ENCODE data around the gene SNAPIN.

The SNAPIN gene, protein sequence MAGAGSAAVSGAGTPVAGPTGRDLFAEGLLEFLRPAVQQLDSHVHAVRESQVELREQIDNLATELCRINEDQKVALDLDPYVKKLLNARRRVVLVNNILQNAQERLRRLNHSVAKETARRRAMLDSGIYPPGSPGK

DNA sequence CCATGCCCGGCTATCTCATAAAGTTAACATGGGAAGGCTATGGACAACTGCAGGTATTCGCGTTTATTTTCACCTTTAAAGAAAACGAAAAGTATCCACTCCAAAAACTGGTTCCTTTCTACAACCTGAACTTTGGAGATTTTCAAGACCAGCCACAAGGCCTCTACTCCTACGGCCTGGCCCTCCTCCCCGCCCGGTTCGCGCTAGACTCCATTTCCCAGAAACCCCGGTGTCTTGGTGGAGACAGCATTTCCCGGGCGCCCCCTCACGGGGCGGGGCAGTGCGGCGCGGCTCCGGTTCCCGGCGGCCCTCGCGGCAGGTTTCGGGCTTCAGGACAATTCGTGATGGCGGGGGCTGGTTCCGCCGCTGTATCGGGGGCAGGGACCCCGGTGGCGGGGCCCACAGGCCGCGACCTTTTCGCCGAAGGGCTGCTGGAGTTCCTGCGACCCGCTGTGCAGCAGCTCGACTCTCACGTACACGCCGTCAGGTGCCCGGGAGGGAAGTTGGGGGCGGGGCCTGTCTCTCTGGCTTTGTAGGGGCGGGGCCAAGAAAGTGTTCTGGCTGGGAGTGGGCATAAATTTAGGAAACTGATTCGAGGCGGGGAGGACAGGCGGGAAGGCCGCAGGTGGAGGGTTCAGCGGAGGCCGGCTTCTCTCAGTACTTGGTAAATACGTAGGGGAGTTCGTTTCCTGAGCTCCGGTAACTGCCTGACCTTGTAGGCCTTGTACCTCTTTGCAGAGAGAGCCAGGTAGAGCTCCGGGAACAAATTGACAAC lies at the start of gene SNAPIN:
Gene SNAPIN (plus strand): TSS at position 304 of the 775 bp plus-strand sequence. CDS start 41 bp downstream, at position 345.
- DNase-seq (ENCODE audit: low read depth, low spot score), result peak; percentile 95

DNA sequence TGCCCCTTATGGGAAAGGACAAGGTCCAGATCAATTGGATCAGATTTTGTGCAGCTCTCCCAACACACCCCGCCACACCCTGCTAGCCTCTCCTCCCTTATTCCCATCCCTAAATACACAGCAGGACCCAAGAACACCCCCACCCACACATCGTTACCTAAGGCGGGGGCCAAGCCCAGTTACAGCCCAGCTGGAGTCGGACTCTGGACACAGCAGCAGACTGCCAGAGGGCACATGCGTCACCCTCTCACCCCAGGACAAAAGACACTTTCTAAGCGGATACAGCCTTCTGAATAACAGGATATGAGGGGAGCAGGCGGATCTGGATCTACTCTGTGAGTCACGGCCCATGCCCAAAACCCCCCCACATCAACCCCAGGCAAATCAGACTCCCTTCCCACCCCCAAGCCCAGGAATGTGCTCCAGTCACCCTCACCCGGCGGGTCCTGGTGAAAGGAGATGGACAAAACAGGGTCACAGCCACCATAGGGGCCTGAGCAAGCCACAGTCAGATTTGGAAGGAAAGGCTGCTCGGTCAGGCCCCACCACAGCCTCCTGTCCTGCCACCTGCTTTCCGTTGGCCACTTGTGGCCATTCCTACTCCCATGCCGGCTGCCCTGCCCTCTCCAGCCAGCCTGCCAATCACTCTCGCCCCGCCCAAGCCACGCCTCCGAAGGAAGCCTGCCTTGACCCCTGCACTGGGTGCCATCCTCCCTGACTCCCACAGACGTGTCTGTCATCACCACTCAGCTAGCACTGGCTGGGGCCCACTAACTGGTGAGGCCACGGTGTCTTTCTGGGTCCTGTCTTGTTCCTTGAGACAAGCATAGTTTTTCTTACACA lies 49.5 kb upstream of the SNAPIN start:
- DNase-seq (ENCODE audit: low read depth, low spot score), result peak; percentile 93

DNA sequence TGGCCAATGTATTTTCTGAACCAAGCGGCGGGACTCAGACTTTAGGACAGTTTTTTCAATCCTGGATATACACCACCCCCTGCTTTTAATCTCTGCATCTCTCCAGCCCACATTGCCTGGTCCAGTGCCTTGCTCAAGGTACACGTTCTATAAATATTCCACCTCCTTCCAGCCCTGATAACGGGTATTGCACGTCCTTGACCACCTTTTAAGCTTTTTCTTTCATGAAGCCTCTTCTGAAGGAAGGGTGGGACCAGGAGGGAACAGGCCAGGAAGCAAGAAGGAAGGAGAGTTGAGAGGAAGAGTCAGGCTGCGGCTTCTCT lies 49.0 kb upstream of the SNAPIN start:
- no peak for DNase-seq (ENCODE audit: low read depth, low spot score)

DNA sequence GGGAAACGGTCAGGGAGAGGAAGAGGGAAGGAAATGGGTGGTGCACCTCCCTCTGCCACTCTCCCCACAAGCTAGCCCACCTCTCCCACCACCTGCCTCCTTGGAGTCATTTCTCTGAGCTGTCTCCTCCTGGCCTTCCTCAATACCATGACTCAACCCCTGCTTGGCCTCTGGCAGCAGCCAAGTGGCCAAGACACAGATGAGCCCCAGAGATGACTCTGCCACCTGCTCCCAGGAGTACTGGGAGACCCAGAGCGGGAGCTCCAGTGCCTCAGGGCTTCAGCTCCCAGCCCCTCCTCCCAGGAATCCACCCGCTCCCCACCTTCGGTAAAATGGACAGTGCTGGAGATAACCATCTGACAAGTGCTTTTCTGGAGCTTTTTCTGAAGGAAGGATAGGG lies 48.2 kb upstream of the SNAPIN start:
- DNase-seq (ENCODE audit: low read depth, low spot score), result peak; percentile 25

DNA sequence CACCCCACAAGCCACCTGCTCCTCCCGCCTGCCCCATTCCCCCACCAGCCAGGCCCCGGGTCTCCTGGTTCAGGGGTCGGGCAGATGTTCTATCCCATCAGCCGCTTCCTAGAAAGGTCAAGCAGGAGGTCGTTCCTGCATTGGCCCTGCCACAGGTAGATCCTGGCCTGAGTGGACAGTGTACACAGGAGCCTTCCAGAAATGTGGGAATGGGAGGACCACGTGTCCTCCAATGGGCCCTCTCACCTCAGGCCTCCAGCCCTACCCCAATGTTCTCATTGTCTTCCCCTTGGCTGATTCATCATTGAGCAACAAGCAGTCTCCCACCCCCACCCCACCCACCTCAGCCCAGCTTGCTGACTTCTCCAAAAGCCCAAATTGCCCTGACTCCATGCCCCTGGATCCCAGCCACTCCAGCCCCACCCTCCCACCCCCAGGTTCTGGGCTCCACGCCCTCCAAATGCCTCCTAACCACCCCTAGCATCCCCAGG lies 47.6 kb upstream of the SNAPIN start:
- peak; percentile 28 for DNase-seq (ENCODE audit: low read depth, low spot score)

DNA sequence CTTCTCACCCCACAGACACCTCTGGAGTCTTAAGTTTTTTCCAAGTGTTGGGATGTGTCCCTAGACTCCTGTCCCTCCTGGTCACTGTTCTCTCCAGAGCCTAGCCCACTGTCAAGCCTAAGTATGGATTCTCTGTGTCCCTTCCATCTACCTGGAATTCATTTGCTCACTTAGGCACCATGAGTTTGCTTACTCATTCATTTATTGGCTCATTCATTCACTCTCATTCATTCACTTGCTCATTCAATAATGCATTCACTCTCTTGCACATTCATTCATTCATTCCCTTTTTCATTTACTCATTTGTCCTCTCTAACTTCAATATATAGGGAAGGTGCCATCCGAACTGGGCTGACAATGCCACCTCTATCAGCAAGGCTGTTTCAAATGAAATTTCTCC lies 47.1 kb upstream of the SNAPIN start:
- DNase-seq (ENCODE audit: low read depth, low spot score), result no peak

DNA sequence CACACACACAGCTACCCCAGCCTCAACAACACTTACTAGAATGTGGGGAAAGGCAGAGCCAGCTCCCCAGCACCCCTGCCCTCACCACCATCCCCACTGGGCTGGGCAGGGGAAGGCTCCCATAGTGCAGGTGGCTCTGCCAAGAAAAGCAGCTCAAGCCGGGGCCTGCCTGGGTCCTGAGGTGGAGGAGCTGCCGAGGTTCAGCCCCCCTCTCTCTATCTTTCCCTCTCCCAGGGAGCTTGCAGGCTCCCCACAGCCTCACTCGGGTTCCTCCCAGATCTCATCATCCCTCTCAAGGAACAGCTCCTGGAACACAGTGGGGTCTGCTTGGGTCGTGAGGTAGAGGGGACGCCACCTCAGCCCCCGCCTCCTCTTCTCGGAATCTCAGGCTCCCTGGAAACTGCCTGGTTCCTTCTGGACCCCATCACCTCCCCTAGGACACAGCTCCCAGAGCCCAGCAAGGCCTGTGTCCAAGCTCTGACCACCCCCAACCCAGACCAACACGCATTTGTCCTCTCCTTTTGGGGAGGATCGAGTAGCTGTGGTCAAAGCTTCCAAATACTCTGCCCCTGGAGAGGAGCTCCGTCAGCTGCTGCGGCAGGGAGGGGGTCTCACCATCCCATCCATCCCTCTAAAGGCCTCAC lies 46.3 kb upstream of the SNAPIN start:
- DNase-seq (ENCODE audit: low read depth, low spot score), result peak; percentile 56

DNA sequence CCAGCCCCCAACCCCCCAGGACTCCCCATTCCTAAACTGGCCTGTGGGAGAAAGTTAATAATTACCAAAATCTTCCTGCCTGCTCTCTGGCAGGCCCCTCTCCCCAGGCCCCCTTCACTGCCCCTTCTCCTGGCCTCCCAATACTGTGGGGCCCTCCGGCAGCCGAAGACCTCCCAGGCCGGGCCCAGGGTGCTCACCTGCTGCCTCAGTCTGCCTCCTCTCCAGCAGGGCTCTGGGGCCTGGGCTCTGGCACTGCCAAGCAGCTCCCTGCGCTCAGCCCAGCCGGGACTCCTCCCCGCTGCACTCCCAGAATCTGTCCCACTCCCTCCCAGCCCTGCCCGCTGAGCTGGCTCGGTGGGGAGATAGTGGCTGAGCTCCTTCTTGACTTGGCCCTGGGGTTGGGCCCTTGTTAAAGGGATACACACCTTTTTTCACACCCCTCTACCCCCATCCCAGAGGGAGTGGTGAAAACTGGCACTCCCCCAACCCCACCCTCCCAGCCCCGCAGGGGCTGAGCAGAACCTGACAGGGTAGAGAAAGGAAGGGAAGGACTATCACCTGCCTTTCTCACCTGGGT lies 45.7 kb upstream of the SNAPIN start, which contains the start of gene S100A16:
Gene S100A16 (minus strand): TSS at position 383 of the 577 bp plus-strand sequence. CDS start 4,986 bp downstream, outside the sequence.
- DNase-seq (ENCODE audit: low read depth, low spot score), result peak; percentile 88

DNA sequence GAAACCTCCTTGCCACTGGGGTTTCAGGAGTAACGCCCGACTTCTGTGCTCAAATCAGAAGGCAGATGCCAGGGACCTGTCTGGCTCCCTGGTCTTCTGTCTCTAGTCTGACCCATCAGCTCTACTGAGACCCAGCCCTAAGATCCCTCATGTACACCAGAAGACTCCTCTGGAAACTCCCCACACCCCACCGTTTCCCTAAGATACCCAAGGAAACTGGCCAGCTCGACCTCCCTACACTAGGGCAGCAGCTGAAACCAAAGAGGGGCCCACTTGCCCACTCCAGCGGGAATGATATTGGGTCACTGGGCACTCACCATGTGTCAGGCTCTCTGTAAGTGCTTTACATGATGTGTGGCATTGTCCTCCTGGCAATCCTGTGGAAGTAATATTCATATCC lies 45.1 kb upstream of the SNAPIN start:
- DNase-seq (ENCODE audit: low read depth, low spot score), result no peak

DNA sequence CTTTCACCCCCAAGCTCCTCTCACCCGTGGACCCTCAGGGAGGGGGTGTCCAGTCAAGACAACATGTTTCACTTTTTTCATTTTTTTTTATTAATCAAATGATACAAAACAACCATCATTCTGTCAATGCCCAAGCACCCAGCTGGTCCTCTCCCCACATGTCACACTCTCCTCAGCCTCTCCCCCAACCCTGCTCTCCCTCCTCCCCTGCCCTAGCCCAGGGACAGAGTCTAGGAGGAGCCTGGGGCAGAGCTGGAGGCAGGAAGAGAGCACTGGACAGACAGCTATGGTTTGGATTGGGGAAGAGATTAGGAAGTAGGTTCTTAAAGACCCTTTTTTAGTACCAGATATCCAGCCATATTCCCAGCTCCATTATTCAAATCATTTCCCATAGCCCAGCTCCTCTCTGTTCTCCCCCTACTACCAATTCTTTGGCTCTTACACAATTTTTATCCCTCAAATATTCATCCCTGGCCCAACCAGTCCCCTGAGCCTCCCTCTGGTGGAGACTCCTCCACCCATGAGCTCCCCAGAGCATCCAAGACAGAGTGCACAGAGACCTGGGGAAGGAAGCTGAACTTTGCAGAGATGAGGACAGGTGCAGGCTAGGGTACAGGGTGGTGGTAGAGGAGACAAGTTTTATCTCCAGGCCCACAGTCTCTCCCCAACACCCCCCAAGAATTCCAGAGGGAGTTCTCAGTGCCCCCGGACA lies 44.2 kb upstream of the SNAPIN start:
- no peak for DNase-seq (ENCODE audit: low read depth, low spot score)

DNA sequence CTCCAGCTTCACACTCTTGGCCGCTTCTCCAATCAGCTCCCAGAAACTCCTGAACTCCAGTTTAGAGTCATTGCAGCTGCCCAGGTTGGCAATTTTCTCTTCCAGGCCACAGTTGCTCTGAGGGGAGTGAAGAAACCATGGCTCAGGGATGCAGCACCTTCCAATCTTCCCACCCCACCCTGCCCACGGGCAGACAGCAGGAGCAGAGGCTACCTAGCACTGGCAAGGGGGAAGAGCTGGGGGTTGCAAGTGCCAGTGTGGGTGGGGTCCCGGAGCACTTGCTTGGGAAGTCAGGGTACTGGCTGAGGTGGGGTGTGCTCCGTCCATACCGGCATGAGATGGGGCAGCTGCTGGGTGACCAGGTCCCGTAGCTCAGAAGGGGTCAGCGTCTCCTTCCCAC lies 43.6 kb upstream of the SNAPIN start:
- no peak for DNase-seq (ENCODE audit: low read depth, low spot score)

DNA sequence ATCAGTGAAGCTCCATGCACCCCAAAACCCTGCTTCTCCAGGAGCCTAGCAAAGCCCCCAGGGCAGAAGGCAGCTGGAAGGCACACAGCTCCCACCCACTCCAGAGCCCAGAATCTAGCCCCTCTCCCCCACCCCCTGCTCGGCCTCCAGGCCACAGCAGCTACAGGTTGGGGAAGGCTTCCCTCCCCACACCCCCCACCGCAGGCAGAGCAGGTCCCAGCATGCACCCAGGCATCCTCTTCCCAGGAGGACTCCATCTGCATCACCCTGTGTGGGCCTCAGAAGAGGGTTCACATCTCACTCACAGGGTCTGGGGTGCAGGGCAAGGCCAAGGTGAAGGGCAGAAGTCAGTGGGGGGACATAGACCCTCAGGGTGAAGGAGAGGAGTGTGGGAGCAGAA lies 43.1 kb upstream of the SNAPIN start:
- no peak for DNase-seq (ENCODE audit: low read depth, low spot score)

DNA sequence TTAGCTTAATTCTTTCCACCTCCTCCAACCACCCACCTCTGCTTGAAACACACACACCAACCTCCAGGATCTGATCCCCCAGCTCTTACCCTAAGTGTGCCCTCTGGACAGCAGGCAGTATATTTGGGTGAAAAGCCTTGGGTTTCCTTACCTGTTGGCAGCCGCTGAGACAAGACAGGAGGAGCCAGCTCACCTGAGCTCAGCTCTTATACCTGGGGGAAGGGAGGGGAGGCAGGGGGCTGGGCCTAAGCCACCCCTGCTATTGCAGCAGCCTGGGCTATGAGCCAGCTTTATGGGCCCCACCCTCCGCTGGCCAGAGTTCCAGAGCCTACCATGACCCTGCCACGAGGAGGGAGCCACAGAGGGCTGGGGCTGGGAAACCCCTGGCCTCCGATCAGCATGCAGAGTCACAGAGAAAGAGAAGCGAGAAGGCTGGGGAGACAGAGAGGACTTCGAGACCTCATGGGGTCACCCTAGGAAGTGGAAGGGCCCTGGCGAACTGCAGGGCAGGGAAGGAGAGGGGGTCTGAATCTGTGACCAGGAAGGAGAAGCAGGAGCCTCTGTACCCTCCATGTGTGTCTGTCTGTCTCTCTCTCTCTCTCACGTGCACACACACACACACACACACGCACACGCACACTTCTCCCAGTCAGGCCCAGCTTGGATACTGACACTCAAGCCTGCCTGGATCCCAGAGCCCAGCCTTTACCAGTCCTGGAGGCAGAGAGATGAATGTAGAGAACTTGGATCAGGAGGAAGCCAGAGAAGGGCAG lies 42.2 kb upstream of the SNAPIN start, which contains the start of gene S100A14:
Gene S100A14 (minus strand): TSS at position 182 of the 773 bp plus-strand sequence. CDS start 467 bp downstream, outside the sequence.
- no peak for DNase-seq (ENCODE audit: low read depth, low spot score)

DNA sequence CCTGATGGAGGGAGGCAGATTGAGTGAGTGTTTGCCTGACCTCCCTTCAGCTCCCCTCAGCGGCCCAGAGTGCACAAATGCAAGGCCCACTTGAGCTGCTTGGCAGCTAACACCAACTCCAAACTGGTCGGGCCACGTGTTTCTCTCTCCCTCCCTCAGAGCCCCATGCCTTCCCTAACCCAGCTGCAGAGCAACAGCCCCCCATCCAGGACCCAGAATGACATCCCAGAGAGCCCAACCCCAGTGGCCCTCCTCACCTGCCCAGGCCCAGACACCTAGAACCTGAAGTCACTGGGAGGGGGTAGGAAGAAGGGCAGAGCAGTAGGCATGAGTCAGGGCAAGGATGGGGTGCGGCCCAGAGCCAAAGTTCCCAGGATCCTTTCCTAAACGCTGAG lies 41.6 kb upstream of the SNAPIN start:
- DNase-seq (ENCODE audit: low read depth, low spot score), result no peak

DNA sequence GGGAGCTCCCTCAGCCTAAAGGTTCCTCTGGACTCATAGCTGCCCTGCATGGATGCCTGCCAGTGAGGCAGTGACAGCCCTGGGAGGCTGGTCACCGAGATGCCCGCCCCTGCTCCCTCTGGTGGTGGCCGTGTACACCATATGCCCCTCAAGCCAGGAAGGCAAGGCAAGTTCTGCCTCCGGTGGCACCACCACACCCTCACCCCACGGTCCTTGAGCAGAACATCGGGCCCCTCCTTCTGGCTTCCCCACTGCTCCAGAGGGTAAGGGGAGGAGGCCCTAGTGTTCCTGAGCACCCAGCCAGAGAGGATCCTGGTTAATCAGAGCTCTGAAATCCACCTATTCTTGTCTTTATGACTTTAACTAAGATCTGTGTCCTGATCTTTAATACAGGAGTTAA lies 40.8 kb upstream of the SNAPIN start:
- peak; percentile 83 for DNase-seq (ENCODE audit: low read depth, low spot score)

DNA sequence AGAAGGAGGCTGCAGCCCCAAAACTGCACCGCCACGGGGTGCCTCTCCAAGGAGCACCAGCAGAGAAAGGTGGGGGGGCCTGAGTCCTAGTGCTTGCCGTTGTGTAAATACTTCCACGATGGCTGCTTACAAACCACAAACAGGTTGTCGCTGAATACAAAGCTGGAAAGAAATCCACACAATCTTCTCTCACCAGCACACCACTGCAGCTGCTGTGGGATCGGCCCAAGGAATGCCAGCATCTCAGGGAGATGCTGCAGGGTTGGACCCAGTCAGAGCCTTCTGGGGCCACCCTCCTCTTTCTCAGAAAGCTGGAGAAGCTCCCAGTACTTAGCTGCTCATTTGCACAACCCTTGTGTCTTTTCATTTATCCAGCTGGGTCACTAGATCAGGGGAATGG lies 39.3 kb upstream of the SNAPIN start:
- no peak for DNase-seq (ENCODE audit: low read depth, low spot score)

DNA sequence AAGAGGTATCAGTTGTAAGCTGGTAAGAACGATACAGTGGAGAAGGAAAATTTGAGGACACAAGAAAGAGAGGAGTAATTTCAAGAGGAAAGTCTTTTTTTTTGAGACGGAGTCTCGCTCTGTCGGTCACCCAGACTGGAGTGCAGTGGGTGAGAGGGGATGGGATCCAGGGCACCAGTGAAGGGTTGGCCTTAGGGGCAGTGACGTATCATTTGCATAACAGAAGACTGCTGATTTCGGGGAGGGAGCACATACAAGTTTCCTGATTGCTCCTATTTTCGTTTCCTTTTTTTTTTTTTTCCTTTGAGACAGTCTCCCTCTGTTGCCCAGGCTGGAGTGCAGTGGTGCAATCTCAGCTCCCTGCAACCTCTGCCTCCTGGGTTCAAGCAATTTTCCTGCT lies 35.4 kb upstream of the SNAPIN start:
- DNase-seq (ENCODE audit: low read depth, low spot score), result no peak

DNA sequence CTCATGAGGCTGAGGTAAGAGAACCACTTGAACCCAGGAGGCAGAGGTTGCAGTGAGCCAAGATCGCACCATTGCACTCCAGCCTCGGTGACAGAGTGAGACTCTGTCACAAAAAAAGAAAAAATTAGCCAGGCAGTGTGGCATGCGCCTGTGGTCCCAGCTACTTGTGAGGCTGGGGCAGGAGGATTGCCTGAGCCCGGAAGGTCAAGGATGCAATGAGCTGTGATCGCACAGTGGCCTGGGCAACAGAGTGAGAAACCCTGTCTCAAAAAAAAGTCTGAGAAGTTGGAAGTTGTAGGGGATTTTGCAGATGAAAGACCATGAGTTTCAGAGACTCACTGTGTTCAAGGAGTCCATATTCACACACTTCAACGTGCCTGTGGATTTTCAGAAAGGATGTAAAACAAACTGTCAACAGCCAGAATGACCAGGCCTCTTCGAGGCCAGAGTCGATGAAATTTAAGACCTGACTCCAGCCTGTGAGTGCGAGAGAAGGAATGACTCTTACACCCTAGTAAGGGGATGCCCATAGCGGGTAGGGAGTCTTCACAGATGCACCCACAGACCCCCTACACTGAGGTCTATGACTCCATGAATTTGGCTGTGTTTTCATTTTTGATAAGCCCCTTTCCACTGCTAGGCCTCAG lies 33.4 kb upstream of the SNAPIN start:
- DNase-seq (ENCODE audit: low read depth, low spot score), result no peak

DNA sequence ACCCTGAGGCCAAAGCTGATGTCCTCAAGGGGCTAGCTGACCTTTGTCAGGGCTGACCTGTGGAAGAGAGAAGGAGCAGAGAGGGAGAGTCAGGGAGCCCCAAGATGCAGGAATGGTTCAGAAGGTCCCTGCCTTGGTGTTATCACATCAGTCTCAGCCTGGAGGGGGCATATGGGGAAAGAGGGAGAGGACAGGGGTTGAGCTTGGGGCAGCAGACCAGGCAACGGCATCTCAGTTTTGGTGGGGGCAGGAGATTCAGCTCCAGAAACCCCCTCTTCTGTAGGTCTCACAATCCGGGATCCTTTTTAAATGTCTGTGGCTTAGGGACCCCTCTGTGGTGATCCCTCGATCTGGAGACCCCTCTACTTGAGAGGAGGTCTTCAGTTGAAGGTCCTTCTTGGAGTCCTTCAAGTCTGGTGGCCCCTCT lies 32.0 kb upstream of the SNAPIN start:
- DNase-seq (ENCODE audit: low read depth, low spot score), result no peak

Measured in astrocyte of the hippocampus (primary cell).